Skeletal muscle cell (primary cell): ENCODE results near the gene FABP7.

Source experiments
- DNase-seq: peaks from one replicate; pipeline ENCODE4 v3.0.0-alpha.2; 2010; ENCODE audit warnings: low read depth
- H3K4me3 ChIP-seq: 2 replicates; pipeline ENCODE4 v1.5.1; 2011; ENCODE audit warnings: low read depth, mild to moderate bottlenecking, control low read depth, low read length, moderate library complexity

The FABP7 gene

GRCh38 chr6:122821095-122821494, 41.6 kb downstream of the FABP7 start:
- H3K4me3 ChIP-seq, result no peak overlapping the region

GRCh38 chr6:122825163-122825562, 45.6 kb downstream of the FABP7 start:
- H3K4me3 ChIP-seq, result no peak overlapping the region
- no peak for DNase-seq

More at GRCh38 chr6:122821095-122821494, 41.6 kb downstream of the FABP7 start:
- no peak for DNase-seq

GRCh38 chr6:122829456-122829855, 49.9 kb downstream of the FABP7 start:
- H3K4me3 ChIP-seq, result no peak overlapping the region
- DNase-seq, result no peak

- no peak for DNase-seq
- no peak overlapping the region for H3K4me3 ChIP-seq
Measured at GRCh38 chr6:122831511-122831910, 52.0 kb downstream of the FABP7 start.

GRCh38 chr6:122832459-122832858, 52.9 kb downstream of the FABP7 start:
- no peak overlapping the region for H3K4me3 ChIP-seq
- no peak for DNase-seq

GRCh38 chr6:122833021-122833491, 53.5 kb downstream of the FABP7 start:
- no peak overlapping the region for H3K4me3 ChIP-seq
- no peak for DNase-seq
